Fibroblast of pulmonary artery (primary cell): ENCODE results near the gene CROCC2.

Experiments
- DNase-seq: peaks from one replicate; pipeline ENCODE4 v3.0.0-alpha.2; 2010; ENCODE audit warnings: low read depth
- H3K4me3 ChIP-seq: replicated peaks from 2 replicates; pipeline ENCODE4 v1.5.1; 2011; ENCODE audit warnings: low read depth, mild to moderate bottlenecking, control low read depth, low read length, moderate library complexity
- TF ChIP-seq, protein P1 (sequence below): IDR thresholded peaks from 2 replicates; pipeline ENCODE4 v1.5.1; 2011; ENCODE audit warnings: mild to moderate bottlenecking, control low read depth, low read length, inconsistent platforms; ENCODE audit errors: missing control alignments

CROCC2 gene

DNA sequence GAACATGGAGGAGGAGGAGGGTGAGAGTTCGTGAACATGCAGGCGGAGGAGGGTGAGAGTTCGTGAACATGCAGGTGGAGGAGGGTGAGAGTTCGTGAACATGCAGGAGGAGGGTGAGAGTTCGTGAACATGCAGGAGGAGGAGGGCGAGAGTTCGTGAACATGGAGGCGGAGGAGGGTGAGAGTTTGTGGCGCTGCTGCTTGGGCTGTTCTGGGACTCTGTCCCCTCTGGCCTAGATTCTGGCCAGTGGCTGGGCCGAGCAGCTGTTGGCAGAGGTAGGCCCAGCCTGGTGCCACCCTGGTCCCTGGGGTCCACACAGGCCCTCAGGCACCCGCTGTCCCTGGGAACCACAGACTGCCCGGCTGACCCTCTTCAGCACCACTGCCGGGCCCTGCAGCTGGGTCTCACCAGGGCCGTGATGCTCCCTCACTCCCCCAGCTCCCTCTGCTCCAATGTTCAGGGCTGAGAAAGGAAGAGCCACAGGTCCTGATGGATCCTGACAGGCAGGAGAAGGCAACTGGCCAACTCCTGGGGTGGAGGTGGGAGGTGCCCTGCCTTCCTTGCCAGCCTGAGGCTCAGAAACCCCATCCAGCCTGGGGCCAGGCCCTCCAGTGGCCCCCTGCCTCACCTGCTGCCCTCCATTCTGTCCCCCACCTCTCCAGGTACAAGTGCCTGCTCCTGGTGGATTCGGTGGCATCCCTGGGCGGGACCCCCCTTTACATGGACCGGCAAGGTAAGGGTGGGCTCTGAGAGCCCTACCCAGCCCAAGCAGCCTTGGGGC is 33.6 kb upstream of the CROCC2 start:
- TF ChIP-seq, protein P1, sequence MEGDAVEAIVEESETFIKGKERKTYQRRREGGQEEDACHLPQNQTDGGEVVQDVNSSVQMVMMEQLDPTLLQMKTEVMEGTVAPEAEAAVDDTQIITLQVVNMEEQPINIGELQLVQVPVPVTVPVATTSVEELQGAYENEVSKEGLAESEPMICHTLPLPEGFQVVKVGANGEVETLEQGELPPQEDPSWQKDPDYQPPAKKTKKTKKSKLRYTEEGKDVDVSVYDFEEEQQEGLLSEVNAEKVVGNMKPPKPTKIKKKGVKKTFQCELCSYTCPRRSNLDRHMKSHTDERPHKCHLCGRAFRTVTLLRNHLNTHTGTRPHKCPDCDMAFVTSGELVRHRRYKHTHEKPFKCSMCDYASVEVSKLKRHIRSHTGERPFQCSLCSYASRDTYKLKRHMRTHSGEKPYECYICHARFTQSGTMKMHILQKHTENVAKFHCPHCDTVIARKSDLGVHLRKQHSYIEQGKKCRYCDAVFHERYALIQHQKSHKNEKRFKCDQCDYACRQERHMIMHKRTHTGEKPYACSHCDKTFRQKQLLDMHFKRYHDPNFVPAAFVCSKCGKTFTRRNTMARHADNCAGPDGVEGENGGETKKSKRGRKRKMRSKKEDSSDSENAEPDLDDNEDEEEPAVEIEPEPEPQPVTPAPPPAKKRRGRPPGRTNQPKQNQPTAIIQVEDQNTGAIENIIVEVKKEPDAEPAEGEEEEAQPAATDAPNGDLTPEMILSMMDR, result no peak
- DNase-seq, result no peak
- no peak overlapping the region for H3K4me3 ChIP-seq

DNA sequence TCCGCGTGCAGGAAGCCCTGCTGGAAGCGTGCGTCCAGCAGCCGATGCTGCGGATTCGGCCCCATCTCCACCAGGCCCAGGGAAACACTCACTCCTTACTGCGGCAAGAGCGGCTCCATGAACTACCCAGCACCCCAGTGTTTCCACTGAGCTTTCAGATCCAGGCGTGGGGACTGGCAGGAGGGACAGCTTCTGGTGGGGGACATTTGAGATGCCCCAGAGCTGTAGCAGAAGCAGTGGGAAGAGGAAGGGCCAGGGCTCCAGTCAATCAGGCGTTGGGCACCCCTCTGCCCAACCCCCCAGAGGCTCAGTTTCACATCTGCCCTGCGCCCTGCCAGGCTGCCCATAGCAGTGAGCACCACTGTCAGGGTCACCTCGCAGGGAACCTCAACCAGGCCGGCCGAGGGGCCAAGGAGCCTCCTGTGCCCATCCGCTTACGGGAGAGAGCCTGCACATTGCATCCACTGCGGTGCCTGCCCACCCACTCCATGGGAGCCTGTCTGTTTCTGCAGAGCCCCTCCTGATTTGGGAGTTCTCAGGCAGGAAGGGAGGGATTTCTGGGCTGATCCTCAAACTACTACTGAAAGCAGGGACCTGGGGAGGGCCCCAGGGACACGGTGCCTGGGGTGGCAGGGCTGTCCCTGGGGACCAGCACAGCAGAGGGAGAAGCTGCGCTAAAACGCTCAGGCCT is 32.9 kb upstream of the CROCC2 start:
- H3K4me3 ChIP-seq, result no peak overlapping the region
- TF ChIP-seq, protein P1, result no peak
- no peak for DNase-seq

DNA sequence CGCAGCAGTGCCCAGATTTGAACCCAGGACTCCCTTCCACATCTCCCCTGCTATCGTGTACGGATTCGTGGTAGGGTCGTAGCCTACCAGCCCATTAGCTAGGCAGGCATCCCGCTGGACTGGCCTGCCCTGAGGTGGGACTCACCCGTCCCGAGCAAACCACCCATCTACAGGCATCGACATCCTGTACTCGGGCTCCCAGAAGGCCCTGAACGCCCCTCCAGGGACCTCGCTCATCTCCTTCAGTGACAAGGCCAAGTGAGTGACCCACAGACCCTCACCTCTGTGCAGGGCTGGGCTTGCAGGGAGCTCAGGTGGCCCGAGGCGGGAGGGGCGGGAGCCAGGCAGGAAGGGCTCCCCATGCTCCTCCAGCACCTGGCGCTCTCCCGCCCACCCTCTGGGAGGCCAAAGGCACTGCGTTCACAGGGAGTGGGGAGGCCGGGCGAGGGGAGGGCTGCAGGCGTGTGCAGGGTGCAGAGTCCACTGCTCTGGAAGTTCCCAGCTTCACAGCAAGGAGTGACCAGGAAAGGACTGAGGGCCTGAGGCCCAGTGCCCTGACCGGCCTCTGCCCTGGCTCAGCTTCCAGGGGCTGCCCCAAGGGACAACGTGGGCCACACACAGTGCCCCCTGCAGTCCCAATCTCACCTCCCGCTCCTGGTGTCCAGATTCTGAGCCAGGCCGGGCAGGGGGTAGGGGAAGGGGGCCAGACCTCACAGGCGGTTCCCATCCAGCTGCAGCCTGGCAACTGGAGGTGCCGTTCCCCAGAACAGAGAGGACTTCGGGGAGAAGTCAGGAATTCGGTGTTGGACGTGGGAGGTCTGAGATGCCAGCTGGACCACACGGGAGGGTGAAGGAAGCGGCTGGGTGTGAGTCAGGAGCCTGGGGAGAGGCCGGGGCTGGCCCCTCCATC is 32.1 kb upstream of the CROCC2 start:
- TF ChIP-seq, protein P1, result no peak
- no peak for DNase-seq
- H3K4me3 ChIP-seq, result no peak overlapping the region

DNA sequence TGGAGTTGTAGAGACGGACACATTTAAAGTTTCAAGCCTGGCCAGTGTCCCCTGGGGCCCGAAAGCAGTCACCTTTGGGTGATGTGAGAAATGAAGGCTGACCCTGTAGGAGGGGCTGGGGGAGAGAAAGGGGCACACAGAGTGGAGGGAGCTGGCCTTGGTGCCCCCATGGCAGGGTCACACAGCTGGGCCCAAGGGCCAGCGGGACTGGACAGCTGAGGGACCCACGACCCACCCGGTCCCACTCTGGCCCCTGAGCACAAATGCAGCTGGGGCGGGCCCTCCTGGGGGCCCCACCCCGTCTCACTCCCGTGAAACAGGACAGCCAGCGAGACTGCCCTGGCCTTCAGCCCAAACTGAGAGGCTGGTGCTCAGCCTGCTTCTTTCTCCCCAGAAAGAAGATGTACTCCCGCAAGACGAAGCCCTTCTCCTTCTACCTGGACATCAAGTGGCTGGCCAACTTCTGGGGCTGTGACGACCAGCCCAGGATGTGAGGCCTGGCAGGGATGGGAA is 31.4 kb upstream of the CROCC2 start:
- no peak for DNase-seq
- TF ChIP-seq, protein P1, result no peak
- no peak overlapping the region for H3K4me3 ChIP-seq

- TF ChIP-seq, protein P1, result no peak
- H3K4me3 ChIP-seq, result no peak overlapping the region
- no peak for DNase-seq
These were observed 30.7 kb upstream of the CROCC2 start for GRCh38 chr2:240875228-240876034.

GRCh38 chr2:240876035-240876474 is 30.1 kb upstream of the CROCC2 start:
- no peak for DNase-seq
- TF ChIP-seq, protein P1, result no peak
- H3K4me3 ChIP-seq, result no peak overlapping the region
